Stimulated activated CD4-positive, alpha-beta T cell treated with anti-CD3 and anti-CD28 coated beads, Interleukin-4, amount 100 ng/mL, for 48 hours (primary cell): ENCODE data around the gene EXOSC10.
"Not testable (repeated sequence)": the region's sequence is repeated elsewhere in the genome, so short reads cannot be mapped to it uniquely, and the experiment has no call there.

ENCODE experiments used
- DNase-seq, 2 donors: peaks; one replicate each; pipeline ENCODE4 v3.0.0-alpha.2; 2020; ENCODE audit warnings: low read depth in 2 of 2

Gene EXOSC10

DNA sequence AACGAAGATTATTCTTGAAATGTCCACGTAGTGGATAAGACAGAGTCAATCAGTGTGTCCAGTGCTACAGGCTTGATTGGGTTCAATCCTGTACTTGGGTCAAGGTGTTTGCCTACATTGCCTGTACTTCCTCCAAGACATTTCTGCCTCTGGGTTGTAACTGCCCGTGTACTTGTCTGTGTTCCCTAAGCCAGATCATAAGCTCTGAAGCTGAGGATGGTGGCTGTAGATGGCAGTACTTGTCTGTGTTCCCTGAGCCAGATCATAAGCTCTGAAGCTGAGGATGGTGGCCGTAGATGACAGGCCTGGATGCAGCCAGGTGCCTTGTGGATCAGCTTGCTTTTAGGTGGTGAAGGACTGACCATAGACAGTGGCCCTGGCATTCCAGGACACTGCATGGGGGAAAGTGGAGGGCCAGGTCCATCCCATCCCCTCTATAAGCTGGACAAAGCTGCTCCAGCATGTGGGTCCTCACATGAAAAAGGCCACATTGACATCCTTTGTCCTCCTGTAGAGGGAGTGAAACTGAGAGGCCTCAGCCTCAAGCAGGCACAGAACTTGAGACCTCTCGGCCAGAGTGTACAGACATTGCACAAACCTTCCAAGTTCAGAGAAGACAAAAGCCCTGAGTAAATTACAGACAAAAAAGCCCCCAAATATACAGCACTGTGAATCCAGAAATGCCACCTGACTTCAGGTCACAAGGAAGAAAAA is 37.9 kb downstream of the EXOSC10 start:
- no peak for DNase-seq

- peak; percentile 86 to 91 for DNase-seq
Measured at GRCh38 chr1:11059968-11060830, 39.5 kb downstream of the EXOSC10 start, which contains the start of gene SRM. Gene SRM (minus strand): TSS chr1:11060018. CDS start chr1:11059943, 75 bp downstream.

GRCh38 chr1:11059155-11059967 is 40.3 kb downstream of the EXOSC10 start:
- DNase-seq = no peak

DNA sequence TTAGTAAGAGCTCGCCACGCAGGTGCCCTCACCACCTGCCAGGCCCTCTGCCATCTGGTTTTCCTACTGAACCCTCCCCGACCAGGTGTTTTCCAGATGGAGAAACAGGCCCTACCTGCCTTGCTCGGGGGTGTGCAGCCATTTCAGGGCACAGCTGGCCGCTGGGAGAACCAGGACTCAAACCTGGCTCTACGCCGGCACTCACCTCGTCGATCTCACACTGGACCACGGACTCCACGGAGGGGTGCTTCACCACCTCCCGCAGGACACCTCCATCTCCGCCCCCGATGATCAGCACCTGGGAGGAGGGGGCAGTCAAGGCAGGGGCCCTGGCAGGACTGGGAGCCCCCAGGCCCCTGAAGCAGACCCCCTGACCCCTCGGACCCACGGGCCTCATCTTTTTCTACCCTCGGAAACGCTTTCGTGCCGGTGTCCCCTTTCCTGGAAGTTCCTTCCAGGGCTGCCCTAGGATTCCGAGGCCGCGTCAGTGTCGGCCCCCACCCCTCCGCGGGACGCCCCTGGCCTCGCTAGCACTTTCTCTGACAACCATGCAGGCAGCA is 41.0 kb downstream of the EXOSC10 start:
- DNase-seq = no peak

- no peak for DNase-seq
Measured at GRCh38 chr1:11058026-11058425, 41.6 kb downstream of the EXOSC10 start.

GRCh38 chr1:11057477-11057876 is 42.2 kb downstream of the EXOSC10 start:
- no peak for DNase-seq

DNA sequence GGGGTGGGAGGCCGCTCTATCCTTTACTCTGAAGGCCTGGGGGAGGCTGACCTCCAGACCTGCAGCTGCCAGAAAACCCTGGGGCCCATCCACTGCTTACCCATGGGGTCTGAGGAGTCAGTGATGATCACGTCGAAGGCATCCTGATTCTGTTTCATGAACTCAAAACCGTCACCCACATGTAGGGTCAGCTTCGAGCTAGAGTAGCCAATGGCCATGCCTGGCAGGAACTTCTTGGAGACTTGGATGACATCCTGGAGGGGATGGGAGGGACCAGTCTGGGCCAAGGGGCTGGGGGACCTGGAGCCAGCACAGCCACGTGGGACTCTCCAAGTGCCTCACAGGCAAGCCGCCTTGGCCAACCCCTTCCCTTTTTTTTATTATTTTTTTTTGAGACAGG is 43.2 kb downstream of the EXOSC10 start:
- no peak for DNase-seq

DNA sequence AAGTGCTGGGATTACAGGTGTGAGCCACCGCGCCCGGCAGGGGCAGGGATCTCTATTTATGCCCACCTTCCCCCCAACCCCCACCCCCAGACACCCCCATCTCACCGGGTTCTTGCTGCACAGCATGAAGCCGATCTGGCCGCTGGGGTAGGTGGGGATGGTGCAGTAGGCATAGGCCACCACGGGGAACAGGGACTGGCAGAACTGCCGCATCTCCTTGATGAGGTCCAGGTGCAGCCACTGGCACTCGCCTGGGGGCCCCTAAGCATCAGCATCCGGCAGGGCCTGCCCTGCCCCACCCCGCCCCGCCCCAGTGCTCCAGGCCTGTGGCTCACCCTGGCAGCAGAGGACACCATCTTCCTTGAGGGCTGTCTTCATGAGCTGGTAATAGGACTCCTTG is 44.0 kb downstream of the EXOSC10 start:
- no peak for DNase-seq

- DNase-seq = no peak
Measured at GRCh38 chr1:11054666-11055065, 45.0 kb downstream of the EXOSC10 start.

- DNase-seq = no peak
Measured at GRCh38 chr1:11054181-11054580, 45.5 kb downstream of the EXOSC10 start.

GRCh38 chr1:11053758-11054137 is 45.9 kb downstream of the EXOSC10 start:
- no peak for DNase-seq

DNA sequence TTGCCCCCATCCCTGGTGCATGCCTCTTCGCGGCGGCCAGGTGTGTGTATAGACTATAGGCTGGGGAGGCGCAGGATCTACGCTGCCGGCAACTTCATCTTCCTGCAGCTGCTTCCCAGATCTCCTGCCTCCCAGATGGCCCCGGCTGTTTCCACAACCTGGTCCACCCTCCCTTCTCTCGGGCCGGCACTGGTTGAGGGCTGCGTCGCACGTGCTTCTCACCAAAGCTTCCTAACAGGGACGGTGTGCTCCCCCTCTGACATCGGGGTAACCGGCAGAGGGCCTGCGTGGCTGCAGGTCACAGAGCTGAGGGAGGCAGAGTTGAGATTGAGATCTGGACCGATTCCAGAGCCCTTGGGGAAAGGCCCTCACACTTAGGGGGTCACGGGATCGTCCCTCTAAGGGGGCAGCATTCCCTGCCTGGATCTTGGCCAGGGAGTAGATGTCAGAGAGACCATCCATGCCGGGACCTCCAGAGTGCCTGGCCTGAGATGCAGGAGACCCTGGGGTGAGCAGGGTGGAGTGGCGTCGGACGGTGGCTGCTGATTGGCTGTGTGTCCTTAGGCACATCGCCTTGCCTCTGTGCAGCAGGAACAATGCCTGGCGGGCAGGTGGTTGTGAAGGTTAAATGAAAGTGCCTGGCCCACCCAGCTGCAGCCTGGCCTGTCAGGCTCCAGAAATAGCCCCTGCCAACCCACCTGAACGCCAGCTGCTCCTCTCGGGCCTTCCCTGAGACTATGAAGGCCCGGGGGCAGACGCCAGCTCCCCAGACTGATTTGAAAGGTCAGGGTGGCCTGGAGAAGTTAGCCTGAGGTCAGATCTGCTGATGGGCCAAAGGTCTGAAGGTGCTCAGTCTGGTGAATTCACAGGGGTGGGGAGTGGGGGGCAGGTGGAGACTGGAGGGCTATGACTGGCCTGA is 46.6 kb downstream of the EXOSC10 start:
- DNase-seq = no peak

- no peak for DNase-seq
Measured at GRCh38 chr1:11051781-11052511, 47.7 kb downstream of the EXOSC10 start.

DNA sequence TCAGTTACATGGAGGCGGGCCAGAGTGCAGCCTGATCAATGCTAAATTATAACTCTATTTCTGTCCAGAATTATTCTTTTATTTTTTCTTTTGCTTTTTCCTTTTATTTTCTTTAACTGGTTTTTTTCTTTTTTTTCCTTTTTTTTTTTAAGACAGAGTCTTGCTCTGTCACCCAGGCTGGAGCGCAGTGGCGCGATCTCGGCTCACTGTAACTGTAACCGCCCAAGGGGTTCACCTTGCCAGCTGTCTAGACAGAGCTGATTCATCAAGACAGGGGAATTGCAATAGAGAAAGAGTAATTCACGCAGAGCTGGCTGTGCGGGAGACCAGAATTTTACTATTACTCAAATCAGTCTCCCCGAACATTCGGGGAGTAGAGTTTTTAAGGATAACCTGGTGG is 48.5 kb downstream of the EXOSC10 start:
- DNase-seq = not testable (repeated sequence)

- DNase-seq = no peak
Measured at GRCh38 chr1:11046625-11047365, 52.9 kb downstream of the EXOSC10 start, which contains the start of gene MASP2. Gene MASP2 (minus strand): TSS chr1:11047239. CDS start chr1:11047207, 32 bp downstream.

GRCh38 chr1:11046270-11046566 is 53.5 kb downstream of the EXOSC10 start:
- no peak for DNase-seq

DNA sequence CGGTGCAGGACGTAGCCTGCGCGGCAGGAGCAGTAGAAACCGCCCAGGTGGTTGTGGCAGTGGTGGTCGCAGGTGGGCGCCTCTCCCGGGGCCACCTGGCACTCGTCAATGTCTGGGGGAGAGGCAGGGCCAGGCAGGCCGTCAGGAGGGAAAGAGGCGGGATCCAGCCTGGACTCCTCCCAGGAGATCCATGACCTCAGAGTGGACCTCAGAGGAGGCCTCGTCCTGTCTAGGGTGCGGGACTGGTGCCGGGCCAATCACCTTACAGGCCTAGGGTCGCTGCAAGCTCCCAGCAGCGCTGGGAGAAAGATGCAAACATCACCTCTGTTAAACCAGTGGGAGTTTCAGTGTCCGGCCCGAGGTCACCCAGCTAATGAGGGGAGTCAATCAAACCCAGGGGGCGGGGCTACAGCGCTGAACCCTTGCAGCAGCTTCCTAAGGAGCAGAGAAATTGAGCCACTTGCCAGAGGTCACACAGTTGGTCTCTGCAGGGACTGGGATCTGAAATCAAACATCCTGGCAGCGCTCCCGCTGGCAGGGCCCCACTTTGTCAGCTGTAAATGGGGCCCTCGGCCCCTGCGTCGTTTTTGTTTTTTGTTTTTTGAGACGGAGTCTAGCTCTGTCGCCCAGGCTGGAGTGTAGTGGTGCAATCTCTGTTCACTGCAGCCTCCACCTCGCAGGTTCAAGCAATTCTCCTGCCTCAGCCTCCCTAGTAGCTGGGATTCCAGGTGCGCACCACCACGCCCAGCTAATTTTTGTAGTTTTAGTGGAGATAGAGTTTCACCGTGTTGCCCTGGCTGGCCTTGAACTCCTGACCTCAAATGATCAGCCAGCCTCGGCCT is 54.0 kb downstream of the EXOSC10 start:
- DNase-seq = no peak

GRCh38 chr1:11044849-11045427 is 54.7 kb downstream of the EXOSC10 start:
- DNase-seq = no peak
